GM19467 (cell line): ENCODE data around the gene KCNMB2.
"Not testable (repeated sequence)": the region's sequence is repeated elsewhere in the genome, so short reads cannot be mapped to it uniquely, and the experiment has no call there.

Source experiments
- ATAC-seq: cut with Tn5 transposase; IDR thresholded peaks from one replicate; pipeline ENCODE4 v1.9.1; 2021; ENCODE audit warnings: mild to moderate bottlenecking, moderate library complexity; ENCODE audit not compliant: unreplicated experiment

The KCNMB2 gene

GRCh38 chr3:178745861-178746655, 209.8 kb downstream of the KCNMB2 start:
- not testable (repeated sequence) for ATAC-seq

- no peak for ATAC-seq
Observed at GRCh38 chr3:178748874-178749273, 212.6 kb downstream of the KCNMB2 start.

- ATAC-seq, result no peak
Observed at GRCh38 chr3:178749471-178749870, 213.2 kb downstream of the KCNMB2 start.

- ATAC-seq, result no peak
Observed at GRCh38 chr3:178750639-178751300, 214.5 kb downstream of the KCNMB2 start.

- ATAC-seq, result no peak
Observed at GRCh38 chr3:178752843-178753242, 216.6 kb downstream of the KCNMB2 start.

- ATAC-seq, result no peak
Observed at GRCh38 chr3:178754852-178755510, 218.7 kb downstream of the KCNMB2 start.

- no peak for ATAC-seq
Observed at GRCh38 chr3:178761024-178761423, 224.8 kb downstream of the KCNMB2 start.

- no peak for ATAC-seq
Observed at GRCh38 chr3:178761461-178761860, 225.2 kb downstream of the KCNMB2 start.

- ATAC-seq, result no peak
Observed at GRCh38 chr3:178762385-178762784, 226.1 kb downstream of the KCNMB2 start.

GRCh38 chr3:178765472-178765871, 229.2 kb downstream of the KCNMB2 start:
- no peak for ATAC-seq

GRCh38 chr3:178767581-178767980, 231.3 kb downstream of the KCNMB2 start:
- ATAC-seq, result no peak

- peak; percentile 67 for ATAC-seq
Observed at GRCh38 chr3:178768072-178768864, 232.0 kb downstream of the KCNMB2 start.

GRCh38 chr3:178771511-178771910, 235.3 kb downstream of the KCNMB2 start:
- ATAC-seq, result no peak

GRCh38 chr3:178772746-178773145, 236.5 kb downstream of the KCNMB2 start:
- ATAC-seq, result no peak

- ATAC-seq, result no peak
Observed at GRCh38 chr3:178773358-178773757, 237.1 kb downstream of the KCNMB2 start.

- no peak for ATAC-seq
Observed at GRCh38 chr3:178777718-178778411, 241.6 kb downstream of the KCNMB2 start.

- ATAC-seq, result no peak
Observed at GRCh38 chr3:178778589-178778988, 242.4 kb downstream of the KCNMB2 start.

- no peak for ATAC-seq
Observed at GRCh38 chr3:178785961-178786360, 249.7 kb downstream of the KCNMB2 start.

GRCh38 chr3:178787960-178788359, 251.7 kb downstream of the KCNMB2 start:
- ATAC-seq, result no peak

- ATAC-seq, result no peak
Observed at GRCh38 chr3:178794711-178795110, 258.5 kb downstream of the KCNMB2 start.
